OCI-LY1 (cell line): Measurements from ENCODE around the gene ANKRD60.

Experiments used
- H2AFZ ChIP-seq: fragments of 200-600 bp; sonication (generic), shearing (Covaris generic); 2 replicates; pipeline ENCODE4 v1.6.0; 2014; ENCODE audit warnings: antibody characterized with exemption, mild to moderate bottlenecking, low read length
- H3F3A ChIP-seq: fragments of 200-600 bp; sonication (generic), shearing (Covaris generic); 2 replicates; pipeline ENCODE4 v1.6.0; 2014; ENCODE audit warnings: mild to moderate bottlenecking, antibody characterized with exemption, low read length, moderate library complexity; ENCODE audit not compliant: insufficient read depth
- H3K27ac ChIP-seq: fragments of 200-600 bp; sonication (generic); 2 replicates; pipeline ENCODE4 v1.5.1; 2014; ENCODE audit warnings: low read length, mixed run types, mild to moderate bottlenecking, low read depth; ENCODE audit not compliant: poor library complexity, severe bottlenecking
- H3K27me3 ChIP-seq: fragments of 200-600 bp; sonication (generic); 2 replicates; pipeline ENCODE4 v1.6.0; 2014; ENCODE audit warnings: antibody characterized with exemption, mild to moderate bottlenecking, low read length, moderate library complexity; ENCODE audit not compliant: insufficient read depth
- H3K36me3 ChIP-seq: fragments of 200-600 bp; sonication (generic); 2 replicates; pipeline ENCODE4 v1.6.1; 2014; ENCODE audit warnings: mild to moderate bottlenecking, antibody characterized with exemption, low read length, moderate library complexity, mixed read lengths; ENCODE audit not compliant: insufficient read depth
- H3K4me1 ChIP-seq: fragments of 200-600 bp; sonication (generic); 2 replicates; pipeline ENCODE4 v1.5.1; 2014; ENCODE audit warnings: mild to moderate bottlenecking, low read length, moderate library complexity; ENCODE audit not compliant: insufficient read depth, severe bottlenecking
- H3K4me2 ChIP-seq: fragments of 200-600 bp; sonication (generic), shearing (Covaris generic); 2 replicates; pipeline ENCODE4 v1.6.1; 2014; ENCODE audit warnings: low read length
- H3K4me3 ChIP-seq: fragments of 200-600 bp; sonication (generic); 2 replicates; pipeline ENCODE4 v1.5.1; 2014; ENCODE audit warnings: low read length, low read depth, mild to moderate bottlenecking, mixed read lengths; ENCODE audit not compliant: poor library complexity, severe bottlenecking
- H3K79me2 ChIP-seq: fragments of 200-600 bp; shearing (Covaris generic); 2 replicates; pipeline ENCODE4 v1.6.1; 2016; ENCODE audit warnings: mixed run types, low read length, mixed read lengths; ENCODE audit not compliant: insufficient read depth
- H3K9ac ChIP-seq: fragments of 200-600 bp; sonication (generic), shearing (Covaris generic); 2 replicates; pipeline ENCODE4 v1.6.1; 2014; ENCODE audit warnings: mild to moderate bottlenecking, low read length, mixed read lengths
- H3K9me2 ChIP-seq: fragments of 200-600 bp; sonication (generic), shearing (Covaris generic); 2 replicates; pipeline ENCODE4 v1.6.1; 2014; ENCODE audit warnings: low read depth, mild to moderate bottlenecking, low read length, mixed read lengths
- H3K9me3 ChIP-seq: fragments of 200-600 bp; shearing (Covaris generic); 2 replicates; pipeline ENCODE4 v1.6.1; 2014; ENCODE audit warnings: low read length, mixed read lengths
- H4K20me1 ChIP-seq: fragments of 200-600 bp; sonication (generic), shearing (Covaris generic); 2 replicates; pipeline ENCODE4 v1.6.0; 2016; ENCODE audit warnings: mild to moderate bottlenecking, low read length; ENCODE audit not compliant: insufficient read depth
- CTCF ChIP-seq: fragments of 200-600 bp; sonication (generic), shearing (Covaris generic); IDR thresholded peaks from 2 replicates; pipeline ENCODE4 v1.5.1; 2017; ENCODE audit warnings: mild to moderate bottlenecking, antibody characterized with exemption, low read length, moderate library complexity, mixed read lengths
- EZH2 ChIP-seq: fragments of 200-600 bp; sonication (generic), shearing (Covaris generic); IDR thresholded peaks from 2 replicates; pipeline ENCODE4 v1.8.0; 2017; ENCODE audit warnings: borderline replicate concordance, mixed run types, mild to moderate bottlenecking, antibody characterized with exemption, low read length, moderate library complexity, mixed read lengths

The ANKRD60 gene

DNA sequence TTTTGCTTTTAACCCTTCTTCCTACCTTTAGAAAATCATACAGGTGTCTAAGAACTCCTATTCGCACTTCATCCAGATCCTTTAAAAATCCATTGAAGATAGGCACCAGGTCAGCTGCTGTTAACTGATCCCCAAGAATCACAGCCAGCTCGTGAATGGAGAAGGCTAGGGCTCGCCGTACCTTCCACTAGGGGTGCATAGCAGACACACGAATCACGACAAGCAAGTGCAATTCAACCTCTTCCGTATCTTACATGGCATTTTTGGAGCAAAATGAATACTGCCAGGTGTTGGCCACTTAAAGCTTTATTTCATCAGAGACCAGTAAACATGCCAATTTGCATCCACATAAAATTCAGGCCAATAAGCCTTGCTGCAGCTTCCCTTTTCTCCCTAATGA, 10.8 kb upstream of the ANKRD60 start:
- Histone ChIP-seq H3K27ac (no peak overlapping the region), H3K4me1 (peaks cover 34% of the 10 kb centered on the region), H3K4me3 (no peak overlapping the region), H4K20me1 (no peaks in the 10 kb centered on the region), H3K4me2 (no peak overlapping the region), H3K79me2 (no peaks in the 10 kb centered on the region), H3K9me2 (no peaks in the 10 kb centered on the region), H3K9ac (no peak overlapping the region), H2AFZ (no peak overlapping the region), H3K27me3 (no peaks in the 10 kb centered on the region), H3K9me3 (no peaks in the 10 kb centered on the region), H3F3A (no peaks in the 10 kb centered on the region), H3K36me3 (peaks cover 4% of the 10 kb centered on the region; the same call in 1 of the 2 replicates)
- no peak for TF ChIP-seq EZH2

DNA sequence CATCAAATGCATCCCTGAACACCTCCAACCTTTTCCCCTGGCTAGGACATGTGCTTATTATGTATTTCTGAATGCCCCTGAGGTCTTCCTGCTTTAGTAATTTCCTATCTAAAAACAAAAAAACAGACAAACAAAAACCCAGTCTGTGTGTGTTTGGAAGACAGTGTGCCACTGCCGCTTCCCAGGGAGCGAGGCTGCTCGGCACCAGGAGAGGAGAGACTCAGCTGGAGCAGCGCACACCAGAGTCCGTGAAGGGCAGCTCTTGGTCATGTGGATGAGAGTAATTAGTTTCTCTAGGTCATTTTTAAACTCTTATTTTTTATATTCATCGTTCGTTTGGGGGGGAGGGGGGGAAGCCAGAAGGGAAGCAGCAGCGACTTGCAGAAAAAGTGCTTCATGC, 10.0 kb upstream of the ANKRD60 start:
- H3K79me2 ChIP-seq: no peaks in the 10 kb centered on the region
- H4K20me1 ChIP-seq: no peaks in the 10 kb centered on the region
- no peak overlapping the region for H2AFZ ChIP-seq
- H3K27ac ChIP-seq: no peak overlapping the region
- peaks cover 34% of the 10 kb centered on the region for H3K4me1 ChIP-seq
- no peak overlapping the region for H3K4me3 ChIP-seq
- TF ChIP-seq EZH2: no peak
- TF ChIP-seq CTCF: no peak
- H3F3A ChIP-seq: no peaks in the 10 kb centered on the region
- H3K9me3 ChIP-seq: no peaks in the 10 kb centered on the region
- H3K36me3 ChIP-seq: peaks cover 4% of the 10 kb centered on the region; the same call in 1 of the 2 replicates
- no peaks in the 10 kb centered on the region for H3K27me3 ChIP-seq
- H3K9ac ChIP-seq: no peak overlapping the region
- H3K4me2 ChIP-seq: no peak overlapping the region
- no peaks in the 10 kb centered on the region for H3K9me2 ChIP-seq

DNA sequence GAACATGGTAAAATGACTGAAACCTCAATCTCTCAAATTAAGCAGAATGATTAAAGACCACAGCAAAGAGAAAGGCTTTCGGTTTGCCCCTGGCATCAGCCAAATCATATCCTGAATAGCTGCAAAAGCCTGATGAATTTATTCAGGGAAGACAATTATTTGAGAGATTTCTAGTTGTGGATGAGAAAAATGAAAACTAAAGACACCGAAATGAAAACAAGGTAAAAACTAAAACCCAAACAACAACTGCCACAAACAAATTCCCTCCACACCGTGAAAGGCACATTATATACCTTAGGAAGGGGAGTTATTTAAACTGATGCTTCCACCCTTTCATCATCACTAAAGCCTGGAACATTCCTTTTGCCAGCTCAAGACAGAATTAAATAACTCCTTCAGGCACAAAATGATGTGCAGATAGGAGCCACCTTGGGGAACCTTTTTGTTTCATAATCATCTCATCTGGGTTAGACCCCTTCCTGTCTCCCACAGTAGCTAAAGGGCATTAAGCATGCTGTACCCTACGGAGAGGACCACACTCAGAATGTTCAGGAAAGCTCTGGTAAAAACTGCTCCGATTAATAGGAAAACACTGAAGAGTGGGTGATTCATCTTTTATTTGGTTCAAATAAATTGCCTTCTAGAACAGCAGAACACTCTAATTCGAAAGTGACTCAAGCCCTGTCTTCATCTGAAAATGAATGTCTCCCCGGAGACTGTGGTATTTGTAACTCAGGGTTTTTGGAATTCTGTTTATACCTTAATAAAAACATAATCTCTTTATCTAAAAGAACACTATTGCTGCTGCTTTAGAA, 9.1 kb upstream of the ANKRD60 start:
- Histone ChIP-seq H3K36me3 (peaks cover 4% of the 10 kb centered on the region; the same call in 1 of the 2 replicates), H3K9me2 (no peaks in the 10 kb centered on the region), H3K4me1 (peaks cover 34% of the 10 kb centered on the region), H3K27ac (peak overlapping the region; percentile 7), H3K4me2 (peak overlapping the region; percentile 93), H3K9ac (peak overlapping the region; percentile 71; the same call in 1 of the 2 replicates), H3F3A (no peaks in the 10 kb centered on the region), H3K79me2 (no peaks in the 10 kb centered on the region), H4K20me1 (no peaks in the 10 kb centered on the region), H3K27me3 (no peaks in the 10 kb centered on the region), H2AFZ (no peak overlapping the region), H3K9me3 (no peaks in the 10 kb centered on the region), H3K4me3 (peak overlapping the region; percentile 65)
- TF ChIP-seq CTCF (no peak), EZH2 (no peak)
